Urothelium cell line (cell line): ENCODE data around the gene ZFHX3.
"Not testable (repeated sequence)": the region's sequence is repeated elsewhere in the genome, so short reads cannot be mapped to it uniquely, and the experiment has no call there.

Experiments used
- DNase-seq: peaks from one replicate; pipeline ENCODE4 v3.0.0; 2011; ENCODE audit warnings: low spot score, mixed read lengths
- FAIRE-seq: peaks from 2 replicates; lab custom pipeline; 2011; peaks lifted over from hg19 to GRCh38; lab: Jason Lieb, UNC

ZFHX3 gene

GRCh38 chr16:73000907-73001521 lies 46.9 kb downstream of the ZFHX3 start:
- DNase-seq (no peak), FAIRE-seq (no peak)

GRCh38 chr16:73000020-73000906 lies 47.7 kb downstream of the ZFHX3 start:
- FAIRE-seq (no peak), DNase-seq (no peak)

DNA sequence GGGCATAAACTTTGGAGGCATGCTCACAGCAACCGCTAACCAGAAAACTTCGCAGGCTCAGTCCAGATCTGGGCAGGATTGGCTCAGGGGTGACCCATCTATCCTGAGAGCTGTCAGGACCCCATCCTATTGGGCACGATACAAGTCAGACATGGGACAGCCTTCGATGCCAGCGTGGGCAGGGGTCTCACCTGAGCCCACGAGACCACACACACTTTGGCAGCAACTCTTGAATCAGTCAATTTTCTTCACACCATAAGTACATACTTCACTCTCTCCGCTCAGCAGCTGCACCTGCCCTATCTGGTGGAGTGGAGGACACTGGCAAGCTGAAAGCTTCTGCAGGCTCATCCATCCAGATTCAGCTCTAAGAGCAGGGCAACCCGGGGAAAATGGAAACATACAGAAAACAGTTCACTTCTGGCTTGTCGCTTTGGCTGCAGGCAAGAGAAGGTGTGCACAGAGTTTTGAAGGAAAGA lies 48.3 kb downstream of the ZFHX3 start:
- FAIRE-seq (no peak), DNase-seq (no peak)

DNA sequence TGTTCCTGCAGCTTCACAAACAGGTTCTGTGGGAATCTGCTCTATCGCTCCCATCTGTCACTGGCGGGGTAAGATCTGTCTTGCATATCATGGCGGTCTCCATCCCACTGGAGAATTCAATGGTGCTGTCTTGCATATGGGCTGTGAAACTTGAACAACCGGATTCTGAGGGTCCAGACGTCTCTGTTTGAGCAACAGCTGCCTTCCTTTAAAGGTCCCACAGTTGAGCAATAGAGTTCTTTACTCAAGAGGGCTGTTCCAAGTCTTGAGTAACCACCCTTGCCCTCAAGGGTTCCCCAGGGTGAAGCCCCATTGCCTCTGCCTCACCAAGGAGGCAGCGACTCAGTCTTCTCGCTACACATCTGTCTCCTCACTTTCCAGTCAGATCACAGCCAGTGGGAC lies 50.8 kb downstream of the ZFHX3 start:
- FAIRE-seq = no peak
- DNase-seq = no peak

GRCh38 chr16:72996291-72997062 lies 51.5 kb downstream of the ZFHX3 start:
- DNase-seq = no peak
- no peak for FAIRE-seq

- not testable (repeated sequence) for FAIRE-seq, DNase-seq
Observed at GRCh38 chr16:72995882-72996270, 52.1 kb downstream of the ZFHX3 start.

- DNase-seq (no peak), FAIRE-seq (no peak)
Observed at GRCh38 chr16:72995151-72995881, 52.6 kb downstream of the ZFHX3 start.

GRCh38 chr16:72992142-72992601 lies 55.8 kb downstream of the ZFHX3 start:
- DNase-seq (no peak), FAIRE-seq (no peak)

DNA sequence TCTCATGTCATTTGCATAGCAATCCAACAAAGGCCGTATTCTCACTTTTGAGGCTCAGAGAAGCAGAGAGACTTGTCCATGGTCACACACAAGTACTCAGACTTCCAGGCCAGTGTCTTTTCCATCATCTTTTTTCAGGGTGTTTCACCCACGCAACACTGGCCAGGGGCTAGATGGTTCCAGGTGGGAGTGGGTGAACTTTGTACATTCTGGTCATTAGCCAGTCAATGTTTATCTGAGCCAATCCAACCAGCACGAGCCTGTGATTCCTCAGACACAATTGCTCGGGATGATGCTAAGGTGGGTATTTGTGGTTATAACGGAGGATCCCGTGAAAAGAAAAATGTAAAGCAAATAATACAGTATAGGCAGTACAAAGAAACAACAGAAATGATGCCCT lies 56.3 kb downstream of the ZFHX3 start:
- DNase-seq (no peak), FAIRE-seq (no peak)

DNA sequence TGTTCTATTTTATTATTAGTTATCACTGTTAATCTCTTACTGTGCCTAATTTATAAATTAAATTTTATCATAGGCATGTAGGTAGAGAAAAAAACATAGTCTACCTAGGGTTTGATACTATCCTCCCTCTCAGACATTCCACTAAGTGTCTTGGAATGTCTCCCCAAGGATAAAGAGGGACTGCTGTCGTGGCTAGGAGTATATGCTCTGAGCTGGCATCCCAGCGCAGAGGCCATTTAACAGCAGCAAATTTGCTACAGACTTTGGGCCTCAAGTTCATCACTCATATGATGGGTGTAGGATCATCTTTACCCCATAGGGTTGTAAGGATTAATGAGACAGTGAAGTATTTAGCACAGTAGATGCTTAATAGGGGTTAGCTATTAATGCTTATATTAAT lies 56.7 kb downstream of the ZFHX3 start:
- FAIRE-seq = no peak
- DNase-seq = no peak

DNA sequence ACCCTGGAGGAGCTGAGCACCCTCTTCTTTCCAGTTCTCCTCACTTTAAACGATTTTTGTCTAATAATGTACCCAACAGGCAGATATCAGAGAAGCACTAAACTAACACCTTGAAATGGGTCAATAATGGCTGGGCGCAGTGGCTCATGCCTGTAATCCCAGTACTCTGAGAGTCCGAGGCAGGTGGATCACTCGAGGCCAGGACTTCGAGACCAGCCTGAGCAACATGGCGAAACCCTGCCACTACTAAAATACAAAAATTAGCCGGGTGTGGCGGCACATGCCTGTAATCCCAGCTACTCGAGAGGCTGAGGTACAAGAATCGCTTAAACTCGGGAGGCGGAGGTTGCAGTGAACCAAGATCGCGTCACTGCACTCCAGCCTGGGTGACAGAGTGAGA lies 57.4 kb downstream of the ZFHX3 start:
- FAIRE-seq = no peak
- no peak for DNase-seq

DNA sequence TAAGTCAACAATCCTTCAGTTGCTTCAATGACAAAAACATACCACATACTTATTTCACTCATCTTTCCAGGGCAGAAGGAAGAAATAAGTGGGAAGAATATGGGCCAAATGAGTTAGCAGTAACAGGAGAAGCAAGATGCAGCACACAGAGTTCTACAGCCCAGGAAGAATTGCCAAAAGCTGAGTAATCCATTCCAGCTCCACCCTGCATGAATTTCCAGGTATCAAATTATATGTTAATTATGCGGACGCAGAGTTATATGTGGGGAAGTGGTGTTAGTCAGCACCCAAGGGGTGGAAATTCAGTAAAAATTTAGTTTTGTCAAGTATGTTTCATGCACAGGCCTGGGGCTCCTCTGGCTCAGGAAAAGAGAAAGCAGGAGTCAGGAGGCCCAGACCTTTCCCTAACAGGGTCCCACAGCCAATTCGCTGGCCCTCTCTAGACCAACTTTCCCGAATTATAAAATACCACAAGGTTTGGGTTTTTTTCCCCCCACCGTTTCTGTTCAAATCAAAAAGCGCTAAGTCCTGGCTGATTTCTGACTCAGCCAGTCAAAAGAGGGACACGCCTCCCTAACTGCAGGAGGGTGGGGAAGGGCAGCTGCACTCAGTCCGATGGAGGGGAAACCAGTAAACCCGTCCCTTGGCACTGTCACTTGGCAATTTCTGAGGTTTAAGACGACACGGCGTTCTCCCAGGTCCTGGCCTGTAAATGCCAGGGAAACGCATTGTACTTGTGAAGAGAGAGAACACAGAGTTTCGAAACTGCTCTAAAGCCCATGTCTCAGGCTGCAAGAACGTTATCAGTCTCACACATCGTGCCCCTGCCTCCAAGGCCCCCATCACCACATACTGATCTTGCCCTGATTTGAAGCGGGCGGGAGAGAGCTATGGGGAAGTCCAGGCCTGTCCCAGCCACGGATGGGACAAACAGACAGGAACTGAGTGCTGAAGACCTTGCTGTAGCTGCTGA lies 58.1 kb downstream of the ZFHX3 start:
- FAIRE-seq (peak; percentile 66), DNase-seq (peak; percentile 79)

DNA sequence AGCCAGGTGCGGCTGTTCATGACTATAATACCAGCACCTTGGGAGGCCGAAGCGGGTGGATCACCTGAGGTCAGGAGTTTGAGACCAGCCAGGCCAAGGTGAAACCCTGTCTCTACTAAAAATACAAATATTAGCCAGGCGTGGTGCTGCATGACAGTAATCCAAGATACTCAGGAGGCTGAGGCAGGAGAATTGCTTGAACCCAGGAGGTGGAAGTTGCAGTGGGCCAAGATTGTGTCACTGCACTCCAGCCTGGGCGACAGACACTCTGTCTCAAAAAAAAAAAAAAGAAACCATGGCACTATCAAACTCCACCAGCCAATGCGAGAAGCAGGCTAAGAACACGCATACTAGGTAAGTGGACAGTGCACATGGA lies 58.7 kb downstream of the ZFHX3 start:
- not testable (repeated sequence) for DNase-seq, FAIRE-seq

DNA sequence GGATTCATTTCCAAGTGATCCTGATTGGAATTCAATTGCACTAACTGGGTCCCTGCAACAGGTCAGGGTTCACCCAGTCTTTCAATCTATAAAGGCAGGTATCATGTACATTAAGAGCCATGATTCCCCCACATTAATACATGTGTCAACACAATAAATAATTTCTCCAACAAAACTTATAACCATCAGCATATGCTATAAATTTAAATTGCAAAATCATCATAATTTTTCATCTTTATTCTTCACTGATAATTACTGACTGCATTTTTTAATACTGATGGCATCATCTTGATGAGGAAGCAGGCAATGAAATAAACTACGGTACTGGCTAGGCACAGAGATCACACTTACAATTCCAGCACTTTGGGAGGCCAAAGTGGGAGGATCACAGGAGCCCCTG lies 59.4 kb downstream of the ZFHX3 start:
- DNase-seq (no peak), FAIRE-seq (no peak)

GRCh38 chr16:72987480-72987901 lies 60.4 kb downstream of the ZFHX3 start:
- no peak for DNase-seq
- no peak for FAIRE-seq

DNA sequence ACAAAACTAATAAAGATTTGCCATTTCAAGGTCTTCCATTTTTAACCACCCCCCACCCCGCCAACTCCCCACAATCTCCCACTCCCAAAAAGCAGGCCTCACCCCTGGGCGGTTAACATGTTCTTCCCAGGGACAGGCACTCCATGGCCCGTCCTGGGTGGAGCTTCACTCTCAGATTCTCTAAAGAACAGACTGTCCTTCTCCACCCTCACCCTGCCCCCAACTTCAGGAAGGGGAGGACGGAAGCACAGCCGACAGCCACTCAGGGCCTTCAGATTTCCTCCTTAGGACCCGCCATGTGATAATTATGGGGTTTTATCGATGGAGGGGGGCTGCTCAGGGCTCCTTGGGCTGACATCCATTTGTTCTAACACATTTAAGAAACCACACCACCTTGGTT lies 61.9 kb downstream of the ZFHX3 start:
- FAIRE-seq (no peak), DNase-seq (no peak)

DNA sequence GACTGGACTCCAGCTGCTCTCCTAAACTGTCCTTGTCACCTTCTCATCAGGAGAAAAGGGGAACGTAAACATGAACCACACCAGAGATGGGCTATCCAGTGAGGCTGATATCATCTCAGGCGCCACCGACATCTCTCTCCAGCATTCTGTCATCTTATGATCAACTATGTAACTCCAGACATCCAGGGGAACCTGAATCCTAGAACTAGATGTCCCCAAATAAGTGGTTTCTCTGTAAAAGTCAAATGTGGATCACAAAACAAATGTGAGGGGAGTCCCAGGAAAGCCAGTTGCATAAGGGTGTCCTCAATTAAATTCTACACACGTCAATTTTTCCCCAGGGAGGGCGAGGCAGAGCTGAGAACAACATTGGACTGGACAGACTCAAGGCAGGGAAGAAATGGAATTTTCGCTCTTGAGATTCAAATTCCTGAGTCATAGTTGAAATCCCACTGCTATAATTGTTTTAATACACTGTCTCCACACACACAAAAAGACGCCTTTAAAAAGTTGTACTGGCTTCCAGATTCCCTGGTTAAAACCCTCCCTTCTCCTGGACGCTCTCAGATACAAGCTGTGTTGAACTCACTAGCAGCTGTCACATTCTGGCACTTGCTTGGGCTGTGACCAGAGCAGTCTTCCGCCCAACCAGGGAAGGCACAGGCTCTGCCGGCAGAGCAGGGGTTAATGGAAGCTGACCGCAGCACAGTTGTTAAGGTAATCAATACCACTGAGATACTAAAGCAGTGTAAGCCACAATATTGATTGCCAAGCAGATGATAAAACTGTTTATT lies 62.6 kb downstream of the ZFHX3 start:
- no peak for FAIRE-seq

DNA sequence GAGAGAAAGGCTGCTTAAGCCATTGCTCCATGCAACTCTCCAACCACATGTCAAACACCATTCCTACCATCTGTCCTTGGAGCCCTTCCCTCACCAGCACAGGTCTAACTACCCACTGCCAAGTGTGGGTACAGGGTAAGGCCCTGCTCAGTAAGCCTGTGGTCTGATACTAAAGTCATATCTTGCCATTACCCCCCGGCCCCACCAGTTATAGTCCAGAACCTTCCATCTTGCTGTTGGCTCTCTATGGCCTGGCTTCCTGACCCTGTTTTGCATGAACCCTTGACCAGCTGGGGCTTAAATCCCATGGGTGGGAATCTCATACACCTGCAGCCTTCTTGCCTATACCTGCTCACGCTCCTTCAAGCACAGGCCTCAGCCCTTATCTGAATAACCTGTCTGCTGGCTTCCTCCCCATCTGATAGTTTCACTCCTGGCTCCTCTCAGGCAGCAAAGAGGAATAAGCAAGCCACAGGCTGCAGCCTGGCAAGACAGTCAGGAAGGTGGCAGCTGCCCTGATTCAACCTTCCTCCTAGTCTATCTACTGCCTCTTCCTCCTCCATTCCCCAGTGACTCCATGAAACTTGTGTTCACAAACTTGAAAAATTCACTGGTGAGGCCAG lies 64.1 kb downstream of the ZFHX3 start:
- no peak for FAIRE-seq

More for the DNA sequence above, 62.6 kb downstream of the ZFHX3 start:
- DNase-seq = no peak

More for the DNA sequence above, 64.1 kb downstream of the ZFHX3 start:
- no peak for DNase-seq
